GM19238 (cell line): ENCODE measurements around the gene SLC12A3.

Experiments
- DNase-seq: peaks from one replicate; pipeline ENCODE4 v3.0.0; 2011; ENCODE audit warnings: low spot score; ENCODE audit not compliant: insufficient read length

SLC12A3 gene

DNA sequence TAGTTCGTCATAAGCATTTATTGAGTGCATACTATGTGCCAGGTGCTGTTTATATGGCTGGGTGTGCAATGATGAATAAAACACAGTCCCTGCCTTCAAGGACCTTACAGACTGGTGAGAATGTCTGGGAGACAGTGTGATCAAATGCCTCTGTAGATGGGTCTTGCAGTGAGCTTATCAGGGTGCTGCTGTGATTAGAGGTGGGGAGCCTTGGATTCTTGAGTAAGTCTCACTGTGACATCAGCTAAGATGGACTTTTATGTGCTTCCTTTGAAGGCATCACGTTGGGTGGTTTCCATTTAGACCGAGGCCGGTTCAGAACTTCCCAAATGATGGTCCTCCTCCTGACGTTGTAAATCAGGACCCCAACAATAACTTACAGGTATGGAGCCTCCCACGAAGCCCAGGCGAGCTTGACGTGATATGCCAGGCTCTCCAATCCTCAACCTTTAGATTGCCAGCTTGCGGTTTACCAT is 76.9 kb downstream of the SLC12A3 start:
- DNase-seq: no peak

- no peak for DNase-seq
These were observed 78.9 kb downstream of the SLC12A3 start for GRCh38 chr16:56943761-56944375.

- no peak for DNase-seq
These were observed 80.2 kb downstream of the SLC12A3 start for GRCh38 chr16:56944954-56945839.

DNA sequence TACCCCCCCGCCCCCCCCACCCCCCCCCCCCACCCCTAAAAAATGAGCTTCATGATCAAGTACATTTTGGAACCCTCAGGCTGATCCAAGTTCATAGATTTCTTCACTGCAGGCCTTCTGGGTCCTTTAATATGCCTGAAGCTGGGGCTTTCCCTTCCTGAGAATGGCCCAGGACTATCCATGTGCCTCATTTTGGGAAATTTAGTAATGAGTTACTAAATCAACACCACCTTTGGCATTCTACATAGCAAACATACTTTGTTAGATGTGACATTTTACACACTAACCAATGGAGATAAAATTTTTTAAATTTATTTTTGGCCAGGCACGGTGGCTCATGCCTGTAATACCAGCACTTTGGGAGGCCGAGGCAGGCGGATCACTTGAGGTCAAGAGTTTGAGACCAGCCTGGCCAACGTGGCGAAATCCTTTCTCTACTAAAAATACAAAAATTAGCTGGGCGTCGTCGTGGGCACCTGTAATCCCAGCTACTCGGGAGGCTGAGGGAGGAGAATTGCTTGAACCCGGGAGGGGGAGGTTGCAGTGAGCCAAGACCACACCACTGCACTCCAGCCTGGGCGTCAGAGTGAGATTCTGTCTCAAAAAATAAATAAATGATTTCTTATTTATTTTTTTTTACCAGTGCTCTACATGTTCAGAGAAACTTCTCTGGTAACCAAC is 81.0 kb downstream of the SLC12A3 start:
- no peak for DNase-seq

- no peak for DNase-seq
These were observed 82.0 kb downstream of the SLC12A3 start for GRCh38 chr16:56946767-56947603.

GRCh38 chr16:56947604-56947995 is 82.6 kb downstream of the SLC12A3 start:
- no peak for DNase-seq

DNA sequence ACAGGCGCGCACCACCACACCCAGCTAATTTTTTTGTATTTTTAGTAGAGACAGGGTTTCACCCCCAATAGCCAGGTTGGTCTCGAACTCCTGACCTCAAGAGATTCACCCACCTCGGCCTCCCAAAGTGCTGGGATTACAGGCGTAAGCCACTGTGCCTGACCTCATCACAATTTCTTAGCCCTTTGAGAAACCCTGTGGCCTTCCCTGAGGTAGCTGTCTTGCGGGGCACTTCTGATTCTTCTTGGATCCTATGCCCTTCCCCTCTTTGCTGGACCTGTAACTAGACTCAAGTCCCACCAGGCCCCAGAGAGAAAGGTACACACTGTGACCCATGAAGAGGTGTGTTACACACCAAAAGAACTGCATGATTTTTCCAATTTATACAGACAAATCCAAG is 83.2 kb downstream of the SLC12A3 start:
- no peak for DNase-seq

GRCh38 chr16:56950051-56950450 is 85.0 kb downstream of the SLC12A3 start:
- no peak for DNase-seq

DNA sequence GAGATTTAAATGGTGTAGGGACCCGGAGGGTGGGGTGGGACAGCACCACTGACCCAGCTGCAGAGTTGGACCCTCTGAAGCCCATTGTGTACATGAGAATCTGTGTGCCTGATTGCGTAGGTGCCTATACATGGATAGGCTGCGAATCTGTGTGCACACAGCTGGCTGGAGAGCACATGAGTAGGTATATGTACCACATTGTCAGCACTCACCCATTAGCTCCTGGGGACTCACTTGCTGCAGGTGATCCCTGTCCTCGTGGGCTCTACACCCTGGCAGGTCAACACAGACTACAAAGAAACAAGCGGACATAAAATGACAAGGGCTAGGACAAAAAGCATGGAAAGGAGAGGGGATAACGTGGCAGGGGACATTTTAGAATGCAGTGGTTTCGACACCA is 85.4 kb downstream of the SLC12A3 start:
- no peak for DNase-seq

GRCh38 chr16:56950881-56951771 is 86.1 kb downstream of the SLC12A3 start:
- DNase-seq: peak; percentile 66

- DNase-seq: no peak
These were observed 88.0 kb downstream of the SLC12A3 start for GRCh38 chr16:56953006-56953405.

DNA sequence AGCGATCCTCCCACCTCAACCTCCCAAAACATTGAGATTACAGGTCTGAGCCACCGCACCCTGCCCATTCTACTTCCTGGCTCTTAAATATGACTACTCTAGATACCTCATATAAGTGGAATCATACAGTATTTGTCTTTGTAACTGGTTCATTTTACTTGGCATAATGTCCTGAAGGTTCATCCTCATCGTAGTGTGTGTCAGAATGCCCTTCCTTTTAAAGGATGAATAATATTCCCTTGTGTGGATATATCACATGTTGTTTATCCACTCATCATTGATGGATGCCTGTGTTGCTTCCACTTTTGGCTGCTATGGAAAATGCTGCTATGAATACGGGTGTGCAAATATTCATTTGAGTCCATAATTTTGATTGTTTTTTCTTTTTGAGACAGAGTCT is 91.1 kb downstream of the SLC12A3 start:
- DNase-seq: no peak

- no peak for DNase-seq
These were observed 91.7 kb downstream of the SLC12A3 start for GRCh38 chr16:56956756-56957155.

- no peak for DNase-seq
These were observed 95.8 kb downstream of the SLC12A3 start for GRCh38 chr16:56960681-56961281.

- DNase-seq: no peak
These were observed 96.4 kb downstream of the SLC12A3 start for GRCh38 chr16:56961386-56961785.

DNA sequence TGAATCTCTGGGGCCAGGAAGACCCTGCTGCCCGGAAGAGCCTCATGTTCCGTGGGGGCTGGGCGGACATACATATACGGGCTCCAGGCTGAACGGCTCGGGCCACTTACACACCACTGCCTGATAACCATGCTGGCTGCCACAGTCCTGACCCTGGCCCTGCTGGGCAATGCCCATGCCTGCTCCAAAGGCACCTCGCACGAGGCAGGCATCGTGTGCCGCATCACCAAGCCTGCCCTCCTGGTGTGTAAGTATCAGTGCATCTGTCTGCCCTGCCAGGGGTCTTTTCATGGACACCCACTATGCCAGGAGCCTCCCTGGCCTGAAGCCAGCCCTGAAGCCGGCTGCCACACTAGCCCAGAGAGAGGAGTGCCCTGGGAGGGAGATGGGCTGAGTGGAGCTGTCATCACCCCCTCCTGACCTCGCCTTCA is 96.9 kb downstream of the SLC12A3 start, which contains the start of gene CETP:
CETP (plus strand) TSS at position 100 of the 431 bp plus-strand sequence; CDS start at position 130, 30 bp downstream.
- no peak for DNase-seq

- DNase-seq: peak; percentile 72
These were observed 99.5 kb downstream of the SLC12A3 start for GRCh38 chr16:56964243-56965148.
